Measurements from ENCODE around the gene CPT2.

GRCh38 chr1:53155534-53155933, 41.1 kb upstream of the CPT2 start:
- no peak for TF ChIP-seq POLR2A (IDR thresholded peaks at IDR 0.05)
- no peak for TF ChIP-seq CTCF (IDR thresholded peaks at IDR 0.05)
